ENCODE data around the gene TDRD10. TPM values are rescaled to one million over a fixed set of nuclear protein-coding genes. Genes with fewer than 3 reads are reported as not detected.

Gene TDRD10
- total and polyA plus RNA-seq, 10 donors = 2.4 to 14.0 (median 9.0) TPM

GRCh38 chr1:154493276-154493675 lies 8.7 kb upstream of the TDRD10 start:
- peak; percentile 87 for DNase-seq
- Histone ChIP-seq H3K4me1 (peaks cover 52 to 100% (median 88%) of the 10 kb centered on the region in 6 donors), H3K27ac (peak overlapping the region; percentile 1 to 81 (median 72)), H3K9me3 (no peaks in the 10 kb centered on the region), H3K4me3 (peak overlapping the region in 3 of 8 donors; percentile 6 to 45 (median 16)), H3K27me3 (replicated peaks in 1 of 7) (no peaks in the 10 kb centered on the region), H3K36me3 (peaks cover 0 to 9% (median 0%) of the 10 kb centered on the region in 6 donors)
- intact Hi-C loops (cut with DNase I; ENCODE audit: low total_unique reads) = loop anchor here (5.0 kb wide), 1 partner anchor 64 kb away; the partner anchor contains the start of gene UBE2Q1
- TF ChIP-seq POLR2A (IDR thresholded peaks at IDR 0.05) = no peak
- TF ChIP-seq CTCF (IDR thresholded peaks at IDR 0.05 in 8 of 11, conservative IDR thresholded peaks at IDR 0.05 in 3 of 11) = peak in 7 of 11 experiments; percentile 5 to 49 (median 34)
- peak in 2 of 3 donors; percentile 78 to 85 for TF ChIP-seq POLR2AphosphoS5 (IDR thresholded peaks at IDR 0.05)
- 5 to 17% (median 10%) methylated on average over 8 of the region's 8 CpGs for whole genome bisulfite sequencing, 5 donors

GRCh38 chr1:154495496-154496273 lies 6.3 kb upstream of the TDRD10 start:
- intact Hi-C loops (cut with DNase I; ENCODE audit: low total_unique reads) = no loop called here
- Histone ChIP-seq H3K4me1 (peaks cover 48 to 98% (median 76%) of the 10 kb centered on the region in 6 donors), H3K27ac (peak overlapping the region; percentile 8 to 81 (median 71))

GRCh38 chr1:154496383-154496782 lies 5.6 kb upstream of the TDRD10 start:
- peaks cover 0 to 21% (median 12%) of the 10 kb centered on the region in 7 donors for H3K27me3 ChIP-seq (replicated peaks in 1 of 7)
- 52 to 68% (median 57%) methylated on average over 5 of the region's 5 CpGs for WGBS, 5 donors
- H3K4me1 ChIP-seq = peaks cover 46 to 98% (median 70%) of the 10 kb centered on the region in 6 donors
- H3K27ac ChIP-seq = peak overlapping the region in 7 of 8 donors; percentile 33 to 81 (median 74)
- no peak for TF ChIP-seq POLR2AphosphoS5 (IDR thresholded peaks at IDR 0.05)
- TF ChIP-seq POLR2A (IDR thresholded peaks at IDR 0.05) = no peak
- TF ChIP-seq CTCF (IDR thresholded peaks at IDR 0.05 in 8 of 11, conservative IDR thresholded peaks at IDR 0.05 in 3 of 11) = no peak
- H3K9me3 ChIP-seq = no peaks in the 10 kb centered on the region
- H3K4me3 ChIP-seq = no peak overlapping the region
- H3K36me3 ChIP-seq = peaks cover 0 to 6% (median 0%) of the 10 kb centered on the region in 6 donors
- intact Hi-C loops (cut with DNase I; ENCODE audit: low total_unique reads) = no loop called here
- peak; percentile 41 for DNase-seq

More at GRCh38 chr1:154495496-154496273, 6.3 kb upstream of the TDRD10 start:
- DNase-seq = no peak
- H3K4me3 ChIP-seq = no peak overlapping the region
- H3K9me3 ChIP-seq = no peaks in the 10 kb centered on the region
- peaks cover 0 to 6% (median 0%) of the 10 kb centered on the region in 6 donors for H3K36me3 ChIP-seq
- 52 to 61% (median 54%) methylated on average over 8 of the region's 8 CpGs for WGBS, 5 donors
- peaks cover 0 to 14% (median 5%) of the 10 kb centered on the region in 7 donors for H3K27me3 ChIP-seq (replicated peaks in 1 of 7)
- TF ChIP-seq POLR2AphosphoS5 (IDR thresholded peaks at IDR 0.05) (peak in 1 of 3 donors; percentile 43), CTCF (IDR thresholded peaks at IDR 0.05 in 8 of 11, conservative IDR thresholded peaks at IDR 0.05 in 3 of 11) (no peak)

Measured in spleen (tissue), 11 donors.